ENCODE results near the gene USP13.

- no peak for TF ChIP-seq POLR2A (IDR thresholded peaks at IDR 0.05; ENCODE audit: low read depth, low read length)
- TF ChIP-seq POLR2AphosphoS5 (IDR thresholded peaks at IDR 0.05; ENCODE audit: low read depth, low read length) = no peak
- no peak for TF ChIP-seq TAF1 (IDR thresholded peaks at IDR 0.05; ENCODE audit: low read depth, low read length)
- no peak for TF ChIP-seq PAX5 (IDR thresholded peaks at IDR 0.05; ENCODE audit: insufficient read depth, low read length, severe bottlenecking)
Observed at GRCh38 chr3:179717219-179717618, 64.4 kb downstream of the USP13 start.

Data from GM12891 (cell line).